Left kidney (tissue), 8 donors: Measurements from ENCODE around the gene POMP. TPM values are rescaled to one million over a fixed set of nuclear protein-coding genes. Genes with fewer than 3 reads are reported as not detected.

Experiments
- DNase-seq: peaks from one replicate; pipeline ENCODE4 v3.0.0-alpha.2; 2013
- long read RNA-seq, 8 donors: transcript quantifications; one replicate each; lab custom pipeline, GENCODE V29; 2026
- polyA plus RNA-seq: library from polyadenylated mRNA; unstranded; fragments of 120-200 nt; gene quantifications from one replicate; pipeline ENCODE4 v1.2.1, GENCODE V29; 2013; ENCODE audit not compliant: insufficient read length

Gene POMP, protein sequence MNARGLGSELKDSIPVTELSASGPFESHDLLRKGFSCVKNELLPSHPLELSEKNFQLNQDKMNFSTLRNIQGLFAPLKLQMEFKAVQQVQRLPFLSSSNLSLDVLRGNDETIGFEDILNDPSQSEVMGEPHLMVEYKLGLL
- polyA plus RNA-seq: 91.5 TPM
- long read RNA-seq, donor 1, transcript POMP-201 (6 exons, 1,330 nt): major isoform, 140 of 197 reads
- long read RNA-seq, donor 1, partial matches to known transcripts: 52 of 197 reads
- long read RNA-seq, donor 1, other reads (novel, unspliced or antisense): 5 of 197 reads
- long read RNA-seq, donor 2, transcript POMP-201 (6 exons, 1,330 nt): major isoform, 139 of 165 reads
- long read RNA-seq, donor 2, partial matches to known transcripts: 21 of 165 reads
- long read RNA-seq, donor 2, other reads (novel, unspliced or antisense): 5 of 165 reads
- long read RNA-seq, donor 3, transcript POMP-201 (6 exons, 1,330 nt): major isoform, 127 of 147 reads
- long read RNA-seq, donor 3, partial matches to known transcripts: 20 of 147 reads
- long read RNA-seq, donor 3, other reads (novel, unspliced or antisense): 0 of 147 reads
- long read RNA-seq, donor 4, transcript POMP-201 (6 exons, 1,330 nt): major isoform, 27 of 38 reads
- long read RNA-seq, donor 4, partial matches to known transcripts: 11 of 38 reads
- long read RNA-seq, donor 4, other reads (novel, unspliced or antisense): 0 of 38 reads
- long read RNA-seq, donor 5, transcript POMP-201 (6 exons, 1,330 nt): major isoform, 305 of 354 reads
- long read RNA-seq, donor 5, partial matches to known transcripts: 43 of 354 reads
- long read RNA-seq, donor 5, other reads (novel, unspliced or antisense): 6 of 354 reads
- long read RNA-seq, donor 6, transcript POMP-201 (6 exons, 1,330 nt): major isoform, 161 of 207 reads
- long read RNA-seq, donor 6, partial matches to known transcripts: 46 of 207 reads
- long read RNA-seq, donor 6, other reads (novel, unspliced or antisense): 0 of 207 reads
- long read RNA-seq, donor 7, transcript POMP-201 (6 exons, 1,330 nt): major isoform, 183 of 251 reads
- long read RNA-seq, donor 7, partial matches to known transcripts: 61 of 251 reads
- long read RNA-seq, donor 7, other reads (novel, unspliced or antisense): 7 of 251 reads
- long read RNA-seq, donor 8, transcript POMP-201 (6 exons, 1,330 nt): major isoform, 70 of 84 reads
- long read RNA-seq, donor 8, partial matches to known transcripts: 14 of 84 reads
- long read RNA-seq, donor 8, other reads (novel, unspliced or antisense): 0 of 84 reads

- peak; percentile 88 for DNase-seq
Observed at GRCh38 chr13:28658796-28659620, at the start of gene POMP. TSS of gene POMP (plus strand) at chr13:28659130. CDS start at chr13:28659185, 55 bp downstream.

- no peak for DNase-seq
Observed at GRCh38 chr13:28609381-28609780, 49.5 kb upstream of the POMP start.

GRCh38 chr13:28609926-28610325 lies 49.0 kb upstream of the POMP start:
- DNase-seq: no peak

GRCh38 chr13:28610996-28611395 lies 47.9 kb upstream of the POMP start:
- no peak for DNase-seq

GRCh38 chr13:28611654-28612131 lies 47.2 kb upstream of the POMP start:
- no peak for DNase-seq

DNA sequence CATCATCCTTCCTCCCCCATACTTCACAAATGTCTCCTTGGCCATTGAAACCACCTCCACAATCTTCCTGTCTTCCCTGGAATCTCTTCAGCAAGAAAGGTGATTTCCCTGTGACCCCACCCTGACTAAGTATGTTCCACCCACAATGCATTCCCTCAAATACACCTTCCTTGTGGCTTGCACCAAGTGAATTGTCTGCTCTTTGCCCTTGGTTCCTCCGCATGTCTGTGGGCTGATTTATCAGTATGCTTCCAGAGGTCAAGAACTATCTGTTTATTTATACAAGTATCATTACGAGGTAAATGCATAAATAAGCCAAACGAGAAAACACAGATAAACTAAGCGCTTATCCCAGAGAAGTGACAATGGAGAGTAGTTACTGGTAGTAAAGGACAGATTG lies 45.4 kb upstream of the POMP start:
- no peak for DNase-seq

GRCh38 chr13:28615916-28616446 lies 42.9 kb upstream of the POMP start:
- DNase-seq: no peak

DNA sequence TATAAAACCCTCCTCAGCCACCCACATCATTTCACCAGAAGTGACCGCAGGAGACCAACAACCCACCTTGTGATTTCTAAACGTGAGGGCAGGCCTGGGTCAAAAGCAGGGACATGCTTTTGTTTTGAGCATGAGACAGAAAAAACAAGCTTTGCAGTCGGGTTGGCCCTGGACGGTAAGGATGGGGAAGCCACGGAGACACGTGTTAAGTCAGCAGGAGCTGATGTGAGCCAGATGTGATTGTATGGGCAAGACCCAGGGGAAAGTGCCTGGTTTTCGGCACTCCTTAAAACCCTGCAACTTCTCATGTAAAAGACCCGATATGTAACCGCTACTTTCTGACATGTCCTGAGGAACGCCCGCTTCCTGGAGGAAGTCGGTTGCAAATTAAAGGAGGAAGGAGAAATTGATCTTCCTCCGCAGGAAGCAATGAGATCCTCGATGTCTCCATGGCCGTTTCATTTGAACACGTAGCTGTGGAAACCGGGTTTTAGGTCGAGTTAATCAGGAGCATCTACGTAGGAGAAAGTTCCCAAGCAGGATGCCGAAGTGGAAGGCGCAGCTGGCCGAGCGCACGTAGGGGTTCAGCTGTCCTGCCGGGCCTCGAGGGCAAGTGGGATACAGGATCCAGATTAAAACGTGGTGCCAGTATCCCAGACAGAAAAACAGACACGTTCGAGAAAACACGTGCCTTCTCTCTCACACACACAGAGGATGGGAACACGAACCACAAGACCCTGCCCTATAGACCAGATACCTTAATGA lies 40.5 kb upstream of the POMP start:
- no peak for DNase-seq

DNA sequence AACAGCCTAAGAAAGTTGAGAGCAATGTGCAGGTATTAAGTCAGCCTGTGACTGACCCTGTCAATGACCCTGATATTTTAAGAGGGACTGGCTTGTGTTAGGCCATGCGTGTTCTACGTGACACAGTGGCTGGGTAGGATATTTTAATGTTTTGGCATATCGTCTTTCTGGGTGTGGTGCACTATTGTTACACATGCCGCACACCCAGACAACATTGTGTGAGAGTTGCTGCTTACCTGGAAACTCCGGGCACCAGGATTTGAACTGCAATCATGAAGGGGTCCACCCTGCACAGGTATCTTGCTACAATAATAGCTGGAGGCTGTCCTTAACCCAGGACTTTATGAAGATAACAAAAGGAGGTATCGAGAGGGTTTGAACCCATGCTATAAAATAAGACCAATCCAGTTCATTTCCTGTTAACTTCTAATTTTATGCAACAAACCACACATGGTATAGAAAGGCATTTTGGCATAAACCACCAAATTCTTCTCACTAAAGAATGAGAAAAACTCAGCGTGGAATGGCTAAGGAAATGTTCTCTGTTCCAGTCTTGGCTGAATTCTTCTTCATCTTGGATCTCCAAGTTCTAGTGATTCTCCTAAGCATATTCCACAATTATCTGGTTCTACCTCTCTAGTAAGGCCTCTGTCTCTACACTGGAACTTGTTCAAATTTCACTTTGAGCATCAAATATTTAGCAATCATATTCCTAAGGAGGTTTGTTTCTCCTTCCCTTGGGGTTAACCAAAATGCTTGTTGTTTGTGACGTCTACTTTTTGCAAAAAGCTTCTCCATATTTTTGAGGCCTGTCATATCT lies 38.7 kb upstream of the POMP start:
- DNase-seq: no peak

- DNase-seq: no peak
Observed at GRCh38 chr13:28621449-28621848, 37.5 kb upstream of the POMP start.

DNA sequence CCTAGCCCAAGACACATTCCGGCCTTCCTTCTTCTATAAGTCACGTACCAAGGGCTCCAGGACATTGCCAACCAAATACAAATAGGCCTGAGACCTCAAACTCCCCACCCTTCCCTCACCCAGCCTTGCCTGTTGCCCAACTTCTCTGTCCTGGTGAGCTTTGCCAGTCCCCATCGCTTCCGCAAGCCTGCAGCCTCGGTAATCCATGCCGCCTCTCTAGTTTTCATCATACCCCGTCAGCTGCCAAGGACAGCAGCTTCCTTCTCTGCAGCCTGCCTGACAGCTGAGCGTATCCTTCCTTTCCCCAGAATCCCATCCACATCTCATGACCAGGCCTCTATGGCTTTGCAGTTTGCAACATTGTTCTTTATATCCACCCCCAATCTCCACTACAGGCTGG lies 36.6 kb upstream of the POMP start:
- DNase-seq: no peak

GRCh38 chr13:28623782-28624706 lies 34.9 kb upstream of the POMP start:
- no peak for DNase-seq

- DNase-seq: no peak
Observed at GRCh38 chr13:28624707-28625432, 34.1 kb upstream of the POMP start.

GRCh38 chr13:28626266-28626665 lies 32.7 kb upstream of the POMP start:
- no peak for DNase-seq

DNA sequence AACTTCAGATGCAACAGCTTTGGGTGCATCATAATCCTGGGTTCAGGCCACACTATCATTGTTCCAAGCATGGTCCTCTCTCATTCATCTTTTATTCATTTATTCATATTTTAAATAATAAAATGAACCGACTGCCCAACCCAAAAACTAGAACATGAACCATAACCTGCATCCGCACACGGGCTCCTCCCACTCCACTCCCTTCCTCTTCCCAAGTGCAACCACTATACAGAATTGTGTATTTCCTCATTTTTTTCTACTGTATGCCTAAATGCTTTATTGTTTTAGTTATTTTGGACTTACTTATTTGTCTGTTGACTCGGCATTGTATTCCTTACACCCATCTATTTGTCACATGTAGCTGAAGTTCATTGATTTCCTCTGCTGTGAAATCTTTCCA lies 30.7 kb upstream of the POMP start:
- no peak for DNase-seq

GRCh38 chr13:28630869-28631268 lies 28.1 kb upstream of the POMP start:
- DNase-seq: no peak

DNA sequence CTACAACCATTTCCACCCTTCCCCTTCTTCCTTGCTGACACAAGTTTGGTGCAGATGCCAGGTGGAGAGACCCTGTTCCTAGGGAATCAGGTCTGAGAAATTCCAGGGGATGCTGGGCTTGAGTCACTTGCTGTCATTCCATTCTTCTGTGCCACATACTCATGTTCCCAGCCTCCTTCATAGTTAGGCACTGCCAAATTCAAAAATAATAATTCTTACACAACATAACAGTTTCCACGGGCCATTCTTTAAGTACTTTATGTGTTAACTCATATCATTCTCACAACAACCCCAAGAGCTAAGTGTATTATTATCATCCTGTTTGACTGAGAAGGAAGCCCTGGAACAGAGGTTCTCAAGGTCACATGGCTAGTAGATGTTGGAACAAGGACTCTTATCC lies 27.1 kb upstream of the POMP start:
- no peak for DNase-seq
